ENCODE results near the gene INO80C. TPM values are rescaled to one million over a fixed set of nuclear protein-coding genes. Genes with fewer than 3 reads are reported as not detected.

The INO80C gene
- total and polyA plus RNA-seq, 2 donors from 2014 or later = 20.9 to 38.2 TPM

GRCh38 chr18:35517715-35518114, 20.0 kb upstream of the INO80C start:
- no peak for FAIRE-seq
- no peaks in the 10 kb centered on the region for H3K36me3 ChIP-seq (ENCODE audit: control insufficient read depth in 2 of 3, insufficient read depth in 3 of 3, low read length in 3 of 3)
- intact Hi-C loops (cut with DNase I) = no loop called here
- TF ChIP-seq CTCF (IDR thresholded peaks at IDR 0.05; ENCODE audit: borderline replicate concordance, extremely low read depth, insufficient read depth) = no peak
- H3K4me1 ChIP-seq (ENCODE audit: control insufficient read depth in 2 of 3, insufficient read depth in 2 of 3, low read depth in 1 of 3, low read length in 3 of 3) = no peaks in the 10 kb centered on the region
- no peaks in the 10 kb centered on the region for H3K9me3 ChIP-seq (ENCODE audit: control insufficient read depth in 2 of 3, insufficient read depth in 1 of 3, low read length in 3 of 3)
- H3K27me3 ChIP-seq (ENCODE audit: control insufficient read depth, insufficient read depth, low read length) = no peaks in the 10 kb centered on the region
- no peak overlapping the region for H3K27ac ChIP-seq (ENCODE audit: low read depth in 2 of 2, low read length in 2 of 2)
- H3K9ac ChIP-seq (ENCODE audit: low read length in 3 of 3) = no peak overlapping the region
- DNase-seq = no peak
- H3K4me3 ChIP-seq (ENCODE audit: low read length in 3 of 3) = no peak overlapping the region

GRCh38 chr18:35516789-35517188, 19.0 kb upstream of the INO80C start:
- no peaks in the 10 kb centered on the region for H3K36me3 ChIP-seq (ENCODE audit: control insufficient read depth in 2 of 3, insufficient read depth in 3 of 3, low read length in 3 of 3)
- no peak for TF ChIP-seq CTCF (IDR thresholded peaks at IDR 0.05; ENCODE audit: borderline replicate concordance, extremely low read depth, insufficient read depth)
- H3K27ac ChIP-seq (ENCODE audit: low read depth in 2 of 2, low read length in 2 of 2) = no peak overlapping the region
- intact Hi-C loops (cut with DNase I) = no loop called here
- H3K4me3 ChIP-seq (ENCODE audit: low read length in 3 of 3) = no peak overlapping the region
- no peaks in the 10 kb centered on the region for H3K27me3 ChIP-seq (ENCODE audit: control insufficient read depth, insufficient read depth, low read length)
- DNase-seq (no peak), FAIRE-seq (no peak)
- no peaks in the 10 kb centered on the region for H3K4me1 ChIP-seq (ENCODE audit: control insufficient read depth in 2 of 3, insufficient read depth in 2 of 3, low read depth in 1 of 3, low read length in 3 of 3)
- no peak overlapping the region for H3K9ac ChIP-seq (ENCODE audit: low read length in 3 of 3)
- H3K9me3 ChIP-seq (ENCODE audit: control insufficient read depth in 2 of 3, insufficient read depth in 1 of 3, low read length in 3 of 3) = no peaks in the 10 kb centered on the region

- no peak for DNase-seq
- TF ChIP-seq CTCF (IDR thresholded peaks at IDR 0.05; ENCODE audit: borderline replicate concordance, extremely low read depth, insufficient read depth) = no peak
- H3K27ac ChIP-seq (ENCODE audit: low read depth in 2 of 2, low read length in 2 of 2) = no peak overlapping the region
- no peaks in the 10 kb centered on the region for H3K27me3 ChIP-seq (ENCODE audit: control insufficient read depth, insufficient read depth, low read length)
- no peak overlapping the region for H3K9ac ChIP-seq (ENCODE audit: low read length in 3 of 3)
- no peaks in the 10 kb centered on the region for H3K4me1 ChIP-seq (ENCODE audit: control insufficient read depth in 2 of 3, insufficient read depth in 2 of 3, low read depth in 1 of 3, low read length in 3 of 3)
- intact Hi-C loops (cut with DNase I) = no loop called here
- no peak overlapping the region for H3K4me3 ChIP-seq (ENCODE audit: low read length in 3 of 3)
- H3K9me3 ChIP-seq (ENCODE audit: control insufficient read depth in 2 of 3, insufficient read depth in 1 of 3, low read length in 3 of 3) = no peaks in the 10 kb centered on the region
- no peaks in the 10 kb centered on the region for H3K36me3 ChIP-seq (ENCODE audit: control insufficient read depth in 2 of 3, insufficient read depth in 3 of 3, low read length in 3 of 3)
- no peak for FAIRE-seq
Observed at GRCh38 chr18:35516351-35516750, 18.6 kb upstream of the INO80C start.

GRCh38 chr18:35515460-35516130, 17.8 kb upstream of the INO80C start:
- no peak for FAIRE-seq
- Histone ChIP-seq H3K36me3 (ENCODE audit: control insufficient read depth in 2 of 3, insufficient read depth in 3 of 3, low read length in 3 of 3) (no peaks in the 10 kb centered on the region), H3K27me3 (ENCODE audit: control insufficient read depth, insufficient read depth, low read length) (no peaks in the 10 kb centered on the region), H3K4me3 (ENCODE audit: low read length in 3 of 3) (no peak overlapping the region), H3K27ac (ENCODE audit: low read depth in 2 of 2, low read length in 2 of 2) (no peak overlapping the region), H3K9me3 (ENCODE audit: control insufficient read depth in 2 of 3, insufficient read depth in 1 of 3, low read length in 3 of 3) (no peaks in the 10 kb centered on the region), H3K9ac (ENCODE audit: low read length in 3 of 3) (no peak overlapping the region), H3K4me1 (ENCODE audit: control insufficient read depth in 2 of 3, insufficient read depth in 2 of 3, low read depth in 1 of 3, low read length in 3 of 3) (no peaks in the 10 kb centered on the region)
- intact Hi-C loops (cut with DNase I) = no loop called here
- TF ChIP-seq CTCF (IDR thresholded peaks at IDR 0.05; ENCODE audit: borderline replicate concordance, extremely low read depth, insufficient read depth) = no peak
- DNase-seq = peak in 1 of 5 donors; percentile 10
